Measurements from ENCODE around the gene CHRD.
"Not testable (repeated sequence)": the region's sequence is repeated elsewhere in the genome, so short reads cannot be mapped to it uniquely, and the experiment has no call there.

The CHRD gene

DNA sequence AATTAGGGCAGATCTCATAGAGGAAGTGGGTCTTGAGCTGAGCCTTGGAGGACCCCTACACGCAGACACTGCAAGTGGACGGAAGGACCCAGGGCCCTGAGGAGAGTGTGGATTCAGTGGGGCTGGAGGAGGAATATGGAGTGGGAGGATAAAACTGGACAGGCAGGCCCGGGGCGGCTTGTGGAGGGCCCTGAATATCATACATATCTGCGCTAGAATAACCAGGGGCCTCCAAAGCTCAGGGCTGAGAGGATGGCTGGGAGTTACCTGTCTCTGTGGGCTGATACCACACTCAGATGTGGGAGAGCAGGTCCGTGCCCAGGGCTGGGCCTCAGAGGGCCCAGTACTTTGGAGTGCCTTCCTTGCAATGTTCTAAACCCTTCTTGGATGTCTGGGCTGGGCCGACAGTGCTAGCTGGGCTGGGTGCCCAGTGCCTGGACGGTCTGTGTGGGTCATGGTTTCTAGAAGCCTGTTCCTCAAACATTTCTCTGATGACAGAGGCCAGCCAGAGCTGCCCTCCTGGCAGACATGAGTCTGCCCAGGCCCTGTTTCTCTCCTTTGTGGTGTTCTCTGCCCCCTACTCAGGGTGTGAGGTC lies 29.6 kb downstream of the CHRD start:
- H3K27ac ChIP-seq, result no peak overlapping the region
- DNase-seq (ENCODE audit: low read depth, low spot score), result no peak

GRCh38 chr3:184409946-184410500 lies 30.2 kb downstream of the CHRD start:
- no peak for DNase-seq (ENCODE audit: low read depth, low spot score)
- no peak overlapping the region for H3K27ac ChIP-seq

- no peak overlapping the region for H3K27ac ChIP-seq
- no peak for DNase-seq (ENCODE audit: low read depth, low spot score)
Measured at GRCh38 chr3:184414418-184415202, 34.8 kb downstream of the CHRD start.

GRCh38 chr3:184415203-184415490 lies 35.3 kb downstream of the CHRD start:
- DNase-seq (ENCODE audit: low read depth, low spot score), result no peak
- H3K27ac ChIP-seq, result no peak overlapping the region

DNA sequence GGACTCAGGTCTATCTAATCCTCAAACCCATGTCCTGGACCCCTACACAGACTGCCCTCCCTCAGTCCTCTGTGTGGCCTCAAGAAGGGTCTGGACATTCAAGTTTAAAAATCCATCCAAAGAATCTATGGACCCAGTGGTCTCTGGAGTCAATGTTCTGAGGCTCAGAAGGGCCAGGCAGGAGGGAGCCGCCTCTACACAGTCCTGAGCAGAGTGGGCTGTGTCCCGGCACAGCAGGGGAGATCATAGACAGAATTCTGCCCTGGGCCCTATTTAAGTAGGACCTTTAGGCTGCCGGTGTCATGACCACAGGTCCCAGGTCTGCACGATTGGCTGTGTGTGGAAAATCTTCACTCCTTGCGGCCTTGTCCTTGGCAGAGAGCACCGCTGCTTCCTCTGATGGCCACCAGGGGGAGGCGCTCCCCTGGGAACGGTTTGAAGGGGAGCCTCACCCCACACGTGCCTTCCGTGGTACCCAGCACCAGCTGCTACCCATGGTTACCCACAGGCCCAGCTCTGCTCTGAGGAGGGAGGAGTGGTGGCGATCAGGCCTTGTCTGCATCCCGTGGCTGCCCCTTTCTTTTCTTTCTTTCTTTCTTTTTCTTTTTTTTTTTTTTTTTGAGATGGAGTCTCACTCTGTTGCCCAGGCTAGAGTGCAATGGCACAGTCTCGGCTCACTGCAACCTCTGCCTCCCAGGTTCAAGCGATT lies 37.9 kb downstream of the CHRD start:
- no peak for DNase-seq (ENCODE audit: low read depth, low spot score)
- no peak overlapping the region for H3K27ac ChIP-seq

DNA sequence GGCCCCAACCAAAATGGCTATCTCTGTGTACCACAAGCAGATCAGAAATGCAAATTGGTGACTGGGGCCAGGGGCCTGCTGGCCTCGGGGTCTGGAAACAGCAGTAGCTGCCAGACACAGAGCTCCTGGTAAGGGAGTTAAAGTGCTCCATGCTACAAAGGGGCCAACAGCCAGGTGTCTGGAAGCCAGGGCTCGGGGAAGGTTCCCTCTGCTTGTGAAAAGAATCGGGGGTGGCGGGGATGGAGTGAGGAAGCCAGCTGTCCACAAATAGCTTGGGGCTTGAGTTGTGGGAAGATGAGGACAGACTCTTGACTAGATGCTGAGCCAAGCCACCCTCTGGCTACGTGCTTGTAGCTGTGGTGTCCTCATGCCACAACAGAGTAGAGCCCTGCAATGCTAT lies 39.3 kb downstream of the CHRD start:
- H3K27ac ChIP-seq, result no peak overlapping the region
- DNase-seq (ENCODE audit: low read depth, low spot score), result no peak

GRCh38 chr3:184423561-184423960 lies 43.7 kb downstream of the CHRD start:
- H3K27ac ChIP-seq, result no peak overlapping the region
- DNase-seq (ENCODE audit: low read depth, low spot score), result no peak

GRCh38 chr3:184426691-184427141 lies 46.9 kb downstream of the CHRD start:
- no peak overlapping the region for H3K27ac ChIP-seq
- no peak for DNase-seq (ENCODE audit: low read depth, low spot score)

GRCh38 chr3:184428561-184429175 lies 48.8 kb downstream of the CHRD start:
- H3K27ac ChIP-seq, result no peak overlapping the region
- no peak for DNase-seq (ENCODE audit: low read depth, low spot score)

DNA sequence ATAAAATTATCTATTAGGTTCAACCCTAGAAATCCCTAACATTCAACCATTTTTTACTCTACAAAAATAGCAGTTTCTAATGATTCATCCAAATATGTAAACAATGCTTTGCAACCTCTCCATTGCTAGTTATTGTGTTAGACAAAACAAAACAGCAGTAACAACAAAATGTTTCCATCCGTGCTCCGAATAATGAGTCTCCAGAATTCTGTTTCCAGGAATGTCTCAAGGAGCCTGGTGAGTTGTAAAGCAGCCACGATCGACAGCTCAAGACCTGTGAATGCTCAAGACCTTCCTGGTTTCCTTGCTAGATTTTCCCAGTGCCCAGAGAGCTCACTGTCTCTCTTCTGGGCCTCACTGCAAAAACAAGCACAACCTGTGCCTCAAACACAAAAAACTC lies 49.9 kb downstream of the CHRD start:
- no peak for DNase-seq (ENCODE audit: low read depth, low spot score)
- H3K27ac ChIP-seq, result no peak overlapping the region

GRCh38 chr3:184430940-184431339 lies 51.1 kb downstream of the CHRD start:
- DNase-seq (ENCODE audit: low read depth, low spot score), result no peak
- H3K27ac ChIP-seq, result no peak overlapping the region

DNA sequence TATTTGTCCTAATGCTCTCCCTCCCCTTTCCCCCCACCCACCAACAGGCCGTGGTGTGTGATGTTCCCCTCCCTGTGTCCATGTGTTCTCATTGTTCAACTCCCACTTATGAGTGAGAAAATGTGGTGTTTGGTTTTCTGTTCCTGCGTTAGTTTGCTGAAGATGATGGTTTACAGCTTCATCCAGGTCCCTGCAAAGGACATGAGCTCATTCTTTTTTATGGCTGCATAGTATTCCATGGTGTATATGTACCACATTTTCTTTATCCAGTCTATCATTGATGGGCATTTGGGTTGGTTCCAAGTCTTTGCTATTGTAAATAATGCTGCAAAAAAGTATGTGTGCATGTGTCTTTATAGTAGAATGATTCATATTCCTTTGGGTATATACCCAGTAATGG lies 53.3 kb downstream of the CHRD start:
- DNase-seq (ENCODE audit: low read depth, low spot score); H3K27ac ChIP-seq: not testable (repeated sequence)

DNA sequence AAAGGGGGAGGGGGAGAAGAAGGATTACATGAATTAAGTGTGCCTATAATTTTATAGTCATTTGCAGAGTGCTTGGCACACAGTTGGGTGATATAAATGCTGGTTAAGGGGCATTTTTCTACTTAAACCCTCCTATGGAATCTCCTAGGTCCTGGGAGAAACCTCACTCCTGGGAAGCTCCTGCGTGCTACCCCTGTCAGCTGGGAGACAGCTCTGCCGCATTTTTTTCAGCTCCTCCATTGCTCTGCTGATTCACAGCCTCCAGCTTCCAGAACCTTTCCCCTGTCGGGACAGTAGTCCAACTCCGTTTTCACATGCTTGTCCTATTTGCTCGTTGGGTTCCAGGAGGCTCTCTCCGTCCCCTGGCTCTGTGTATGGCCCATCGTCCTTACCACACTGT lies 59.2 kb downstream of the CHRD start:
- no peak for DNase-seq (ENCODE audit: low read depth, low spot score)
- no peak overlapping the region for H3K27ac ChIP-seq

Data from epithelial cell of prostate (primary cell).